ENCODE results near the gene PRDM11. TPM values are rescaled to one million over a fixed set of nuclear protein-coding genes. Genes with fewer than 3 reads are reported as not detected.
A peak's percentile ranks its signal among the peaks of the same experiment; 100 is the strongest.

The PRDM11 gene
- total and polyA plus RNA-seq, 4 donors, result 3.7 to 35.1 (median 14.1) TPM

DNA sequence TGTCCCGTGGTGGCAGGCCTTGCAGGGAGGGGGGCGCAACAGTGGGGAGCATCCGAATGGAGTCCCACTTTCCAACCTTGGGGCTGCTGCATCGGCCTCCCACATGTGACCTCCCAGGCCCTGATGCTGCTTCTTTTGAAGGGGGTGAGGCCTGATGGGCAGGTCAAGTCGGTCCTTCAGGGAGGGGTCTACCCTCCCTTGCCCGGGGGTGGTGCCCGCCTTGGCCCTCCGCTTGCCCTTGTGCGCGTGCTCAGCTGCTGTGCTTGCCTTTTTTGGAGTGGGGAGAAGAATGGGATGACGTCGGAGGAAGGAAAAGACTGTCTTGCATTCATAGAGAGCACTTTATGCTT lies 66.9 kb downstream of the PRDM11 start:
- 83 to 91% methylated on average over 12 of the region's 12 CpGs for WGBS, 2 donors
- H3K27me3 ChIP-seq (ENCODE audit: control insufficient read depth in 3 of 3, insufficient read depth in 3 of 3, low read length in 2 of 3), result no peaks in the 10 kb centered on the region
- TF ChIP-seq, protein P1, sequence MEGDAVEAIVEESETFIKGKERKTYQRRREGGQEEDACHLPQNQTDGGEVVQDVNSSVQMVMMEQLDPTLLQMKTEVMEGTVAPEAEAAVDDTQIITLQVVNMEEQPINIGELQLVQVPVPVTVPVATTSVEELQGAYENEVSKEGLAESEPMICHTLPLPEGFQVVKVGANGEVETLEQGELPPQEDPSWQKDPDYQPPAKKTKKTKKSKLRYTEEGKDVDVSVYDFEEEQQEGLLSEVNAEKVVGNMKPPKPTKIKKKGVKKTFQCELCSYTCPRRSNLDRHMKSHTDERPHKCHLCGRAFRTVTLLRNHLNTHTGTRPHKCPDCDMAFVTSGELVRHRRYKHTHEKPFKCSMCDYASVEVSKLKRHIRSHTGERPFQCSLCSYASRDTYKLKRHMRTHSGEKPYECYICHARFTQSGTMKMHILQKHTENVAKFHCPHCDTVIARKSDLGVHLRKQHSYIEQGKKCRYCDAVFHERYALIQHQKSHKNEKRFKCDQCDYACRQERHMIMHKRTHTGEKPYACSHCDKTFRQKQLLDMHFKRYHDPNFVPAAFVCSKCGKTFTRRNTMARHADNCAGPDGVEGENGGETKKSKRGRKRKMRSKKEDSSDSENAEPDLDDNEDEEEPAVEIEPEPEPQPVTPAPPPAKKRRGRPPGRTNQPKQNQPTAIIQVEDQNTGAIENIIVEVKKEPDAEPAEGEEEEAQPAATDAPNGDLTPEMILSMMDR (IDR thresholded peaks at IDR 0.05; ENCODE audit: control extremely low read depth, extremely low read depth), result no peak
- H3K4me3 ChIP-seq, result no peak overlapping the region
- H3K9me3 ChIP-seq (ENCODE audit: control insufficient read depth in 4 of 4, insufficient read depth in 3 of 4, low read length in 3 of 4), result no peaks in the 10 kb centered on the region
- no peak overlapping the region for H3K27ac ChIP-seq (ENCODE audit: low read depth in 1 of 2, low read length in 1 of 2)
- no peak overlapping the region for H3K9ac ChIP-seq (ENCODE audit: insufficient read depth in 1 of 2, low read length in 2 of 2)
- ATAC-seq (ENCODE audit: insufficient read depth, low FRiP score) (no peak), DNase-seq (no peak)
- peaks cover 21 to 30% (median 25%) of the 10 kb centered on the region in 5 donors for H3K4me1 ChIP-seq (ENCODE audit: control insufficient read depth in 5 of 5, insufficient read depth in 5 of 5, low read length in 5 of 5)
- H3K36me3 ChIP-seq (ENCODE audit: control insufficient read depth in 4 of 4, insufficient read depth in 4 of 4, low read length in 4 of 4), result peaks cover 0 to 19% (median 16%) of the 10 kb centered on the region in 4 donors

DNA sequence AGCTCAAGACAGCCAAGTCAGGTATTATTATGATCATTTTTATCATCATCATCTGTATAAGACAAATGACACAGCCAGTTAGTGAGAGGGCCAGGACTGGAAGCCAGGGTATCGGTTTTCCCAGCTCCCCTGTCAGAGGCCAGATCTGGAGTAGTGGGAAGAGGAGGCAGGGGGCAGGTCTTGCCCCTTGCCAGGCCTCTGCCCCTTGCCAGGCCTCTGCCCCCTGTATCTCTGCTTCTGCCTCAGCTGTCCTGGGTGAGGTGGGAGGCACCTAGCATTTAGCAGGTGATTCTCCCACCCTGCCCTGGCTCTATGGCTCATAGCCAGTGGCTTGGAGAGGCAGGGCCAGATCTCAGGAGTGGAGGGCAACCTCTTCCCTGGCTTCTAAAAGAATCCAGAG lies 67.3 kb downstream of the PRDM11 start:
- ATAC-seq (ENCODE audit: insufficient read depth, low FRiP score), result no peak
- Histone ChIP-seq H3K27me3 (ENCODE audit: control insufficient read depth in 3 of 3, insufficient read depth in 3 of 3, low read length in 2 of 3) (no peaks in the 10 kb centered on the region), H3K9ac (ENCODE audit: insufficient read depth in 1 of 2, low read length in 2 of 2) (no peak overlapping the region), H3K36me3 (ENCODE audit: control insufficient read depth in 4 of 4, insufficient read depth in 4 of 4, low read length in 4 of 4) (peaks cover 0 to 19% (median 16%) of the 10 kb centered on the region in 4 donors), H3K9me3 (ENCODE audit: control insufficient read depth in 4 of 4, insufficient read depth in 3 of 4, low read length in 3 of 4) (no peaks in the 10 kb centered on the region), H3K4me3 (no peak overlapping the region), H3K4me1 (ENCODE audit: control insufficient read depth in 5 of 5, insufficient read depth in 5 of 5, low read length in 5 of 5) (peaks cover 18 to 25% (median 21%) of the 10 kb centered on the region in 5 donors), H3K27ac (ENCODE audit: low read depth in 1 of 2, low read length in 1 of 2) (no peak overlapping the region)
- no peak for DNase-seq
- 92 to 100% methylated on average over 1 of the region's 1 CpG for WGBS, 2 donors
- TF ChIP-seq, protein P1 (IDR thresholded peaks at IDR 0.05; ENCODE audit: control extremely low read depth, extremely low read depth), result no peak

- Histone ChIP-seq H3K36me3 (ENCODE audit: control insufficient read depth in 4 of 4, insufficient read depth in 4 of 4, low read length in 4 of 4) (peaks cover 2 to 20% (median 16%) of the 10 kb centered on the region in 4 donors), H3K9ac (ENCODE audit: insufficient read depth in 1 of 2, low read length in 2 of 2) (no peak overlapping the region), H3K9me3 (ENCODE audit: control insufficient read depth in 4 of 4, insufficient read depth in 3 of 4, low read length in 3 of 4) (no peaks in the 10 kb centered on the region), H3K27ac (ENCODE audit: low read depth in 1 of 2, low read length in 1 of 2) (peak overlapping the region in 1 of 2 donors; percentile 18), H3K4me1 (ENCODE audit: control insufficient read depth in 5 of 5, insufficient read depth in 5 of 5, low read length in 5 of 5) (peaks cover 5 to 11% (median 8%) of the 10 kb centered on the region in 5 donors), H3K4me3 (no peak overlapping the region), H3K27me3 (ENCODE audit: control insufficient read depth in 3 of 3, insufficient read depth in 3 of 3, low read length in 2 of 3) (no peaks in the 10 kb centered on the region)
- DNase-seq, result no peak
- no peak for ATAC-seq (ENCODE audit: insufficient read depth, low FRiP score)
- TF ChIP-seq, protein P1 (IDR thresholded peaks at IDR 0.05; ENCODE audit: control extremely low read depth, extremely low read depth), result no peak
- 82 to 91% methylated on average over 4 of the region's 4 CpGs for WGBS, 2 donors
Observed at GRCh38 chr11:45215098-45215865, 68.8 kb downstream of the PRDM11 start.
